GM19463 (cell line): Measurements from ENCODE around the gene CITED2.
"Not testable (repeated sequence)": the region's sequence is repeated elsewhere in the genome, so short reads cannot be mapped to it uniquely, and the experiment has no call there.

Experiments
- ATAC-seq: cut with Tn5 transposase; IDR thresholded peaks from one replicate; pipeline ENCODE4 v1.9.1; 2021; ENCODE audit warnings: mild to moderate bottlenecking, moderate library complexity; ENCODE audit not compliant: unreplicated experiment

Gene CITED2, protein sequence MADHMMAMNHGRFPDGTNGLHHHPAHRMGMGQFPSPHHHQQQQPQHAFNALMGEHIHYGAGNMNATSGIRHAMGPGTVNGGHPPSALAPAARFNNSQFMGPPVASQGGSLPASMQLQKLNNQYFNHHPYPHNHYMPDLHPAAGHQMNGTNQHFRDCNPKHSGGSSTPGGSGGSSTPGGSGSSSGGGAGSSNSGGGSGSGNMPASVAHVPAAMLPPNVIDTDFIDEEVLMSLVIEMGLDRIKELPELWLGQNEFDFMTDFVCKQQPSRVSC

DNA sequence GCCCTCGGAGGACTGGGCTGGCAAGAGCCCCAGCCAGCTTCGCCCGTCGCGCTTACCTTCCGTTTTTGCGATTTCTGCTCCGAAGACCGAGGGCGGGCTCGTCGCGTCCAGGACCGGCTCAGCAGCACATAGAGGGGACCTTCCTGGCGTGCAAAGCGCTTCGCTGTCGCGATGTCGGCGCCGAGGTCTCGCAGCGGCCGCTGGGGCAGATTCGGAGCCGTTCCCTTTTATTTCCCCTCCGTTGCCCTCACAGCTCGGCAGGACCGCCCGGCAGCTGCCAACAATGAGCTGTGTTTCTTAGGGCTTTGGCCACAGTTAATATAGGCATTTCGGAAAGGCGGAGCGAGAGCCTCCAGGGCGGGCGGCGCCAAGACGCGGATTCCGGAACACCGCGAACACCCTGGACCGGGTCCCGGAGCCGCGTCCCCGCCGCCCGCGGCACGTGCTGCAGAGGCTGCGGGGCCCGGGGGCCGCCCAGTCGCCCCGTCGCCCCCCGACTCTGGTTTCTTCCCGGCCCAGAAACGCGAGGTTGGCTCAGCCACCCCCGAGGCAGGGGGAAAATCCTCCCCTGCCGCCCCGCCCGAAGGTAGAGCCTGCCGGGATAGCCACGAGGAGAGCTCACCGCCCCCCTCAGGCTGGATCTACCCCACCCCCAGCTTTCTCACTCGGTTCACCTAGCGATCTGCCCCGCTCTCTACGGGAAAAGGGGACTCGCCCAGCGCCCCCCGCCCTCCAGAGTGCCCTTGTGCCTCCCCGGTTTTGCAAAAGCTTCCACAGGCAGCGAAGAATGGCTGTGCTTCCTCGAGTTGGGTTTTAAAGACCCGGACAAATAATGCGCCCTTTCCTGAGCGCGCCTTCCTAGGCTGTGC lies at the start of gene CITED2:
Gene CITED2 (minus strand): TSS at position 292 of the 869 bp plus-strand sequence. CDS start 704 bp downstream, outside the sequence.
- ATAC-seq: peak; percentile 56

DNA sequence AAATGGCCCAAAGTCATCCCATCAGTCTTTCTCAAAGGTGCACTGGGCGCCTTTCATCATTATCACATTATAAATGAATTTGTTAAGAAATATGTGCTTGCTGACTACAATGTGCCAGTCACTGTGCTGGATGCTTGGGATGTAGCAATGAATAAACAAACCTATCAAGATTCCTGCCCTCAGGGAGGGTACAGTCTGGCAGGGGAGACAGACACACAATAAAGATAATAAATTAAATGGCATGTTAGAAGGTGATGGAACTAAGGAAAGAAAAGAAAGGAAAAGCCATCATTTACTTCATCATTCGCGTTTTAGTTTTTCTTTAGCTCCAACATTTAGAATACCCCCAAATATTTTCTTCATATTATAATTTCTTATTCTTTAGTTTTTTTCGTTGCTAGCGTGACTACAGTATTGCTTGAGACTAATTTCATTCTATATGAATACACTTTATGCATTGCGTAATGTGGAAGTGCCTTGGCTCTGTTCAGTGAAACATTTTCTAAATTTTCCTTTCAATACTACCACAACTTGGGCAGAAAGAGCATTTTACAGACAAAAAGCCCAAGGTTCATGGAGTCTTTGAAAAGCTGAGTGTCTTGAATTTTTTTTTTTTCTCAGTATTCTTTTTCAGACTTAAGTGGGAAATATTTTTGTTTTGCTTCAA lies 48.7 kb upstream of the CITED2 start:
- ATAC-seq: no peak

DNA sequence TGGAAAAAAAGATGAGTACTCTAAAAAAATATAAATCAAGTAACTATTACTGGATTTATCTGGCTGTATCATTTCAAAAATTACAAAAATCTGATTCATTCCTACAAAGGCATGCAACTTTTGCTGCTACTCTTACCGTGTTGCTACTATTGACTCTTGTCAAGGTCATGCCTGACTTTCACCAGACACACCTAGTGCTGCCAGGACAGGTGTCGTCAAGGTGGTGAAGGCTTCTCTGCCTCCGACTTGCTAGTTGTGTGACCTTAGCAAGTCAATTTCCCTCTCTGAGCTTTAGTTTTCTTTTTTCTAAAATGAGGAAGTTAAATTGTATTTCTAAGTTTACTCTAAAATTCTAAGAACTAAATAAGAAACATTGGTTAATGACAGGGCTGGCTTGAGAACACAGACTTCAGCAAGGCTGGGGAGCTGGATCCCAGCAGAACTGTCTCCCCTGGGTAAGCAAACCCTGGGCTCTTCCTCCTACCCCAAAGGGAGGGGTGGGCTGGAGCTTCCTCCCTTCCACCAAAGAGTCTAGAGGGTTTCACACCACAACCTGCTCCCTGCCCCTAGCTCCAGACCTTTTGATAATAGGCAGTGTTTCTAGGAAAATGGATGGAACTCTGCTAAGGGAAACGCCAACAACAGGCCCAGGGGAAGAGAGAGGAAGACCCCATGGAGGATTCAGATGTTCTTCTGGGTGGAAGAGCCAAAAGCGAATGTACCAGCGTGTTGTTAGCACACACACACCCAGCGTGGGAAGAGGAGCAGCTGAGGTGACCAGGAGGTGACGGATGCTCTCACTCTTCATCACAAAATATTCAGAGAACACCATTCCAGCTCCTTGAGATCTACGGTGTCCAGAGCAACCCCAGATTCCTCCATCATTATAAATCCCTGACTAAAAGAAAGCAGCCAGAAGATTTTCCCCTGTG lies 47.9 kb upstream of the CITED2 start:
- ATAC-seq: no peak

DNA sequence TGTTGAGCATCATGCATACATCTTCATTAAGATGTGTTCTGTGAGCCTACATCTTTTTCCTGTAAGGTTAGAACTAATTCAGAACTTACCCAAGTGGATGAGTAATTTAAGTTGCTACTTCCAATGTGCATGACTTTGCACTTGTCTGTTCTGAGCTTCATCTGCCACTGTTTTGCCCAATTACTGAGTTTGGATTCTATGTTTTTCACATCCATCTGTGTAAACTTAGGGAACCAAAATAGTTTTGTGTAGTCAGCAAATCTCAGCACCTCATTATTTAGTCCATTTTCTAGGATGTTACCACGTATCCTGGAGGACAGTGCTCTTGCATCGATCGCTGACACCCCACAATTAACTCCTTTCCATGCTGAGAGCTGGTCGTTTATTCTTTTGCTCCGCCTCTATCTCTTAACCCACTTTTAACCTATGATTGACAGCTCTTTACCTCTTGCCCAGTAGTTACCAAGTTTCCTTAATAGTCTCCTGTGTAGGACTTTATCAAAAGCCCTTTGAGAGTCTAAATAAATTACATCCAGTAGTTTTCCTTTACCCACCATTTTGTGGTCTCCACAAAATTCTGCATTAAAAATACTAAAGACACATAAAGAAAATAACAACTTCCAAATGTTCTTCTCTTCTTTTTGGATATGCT lies 44.2 kb upstream of the CITED2 start:
- no peak for ATAC-seq

DNA sequence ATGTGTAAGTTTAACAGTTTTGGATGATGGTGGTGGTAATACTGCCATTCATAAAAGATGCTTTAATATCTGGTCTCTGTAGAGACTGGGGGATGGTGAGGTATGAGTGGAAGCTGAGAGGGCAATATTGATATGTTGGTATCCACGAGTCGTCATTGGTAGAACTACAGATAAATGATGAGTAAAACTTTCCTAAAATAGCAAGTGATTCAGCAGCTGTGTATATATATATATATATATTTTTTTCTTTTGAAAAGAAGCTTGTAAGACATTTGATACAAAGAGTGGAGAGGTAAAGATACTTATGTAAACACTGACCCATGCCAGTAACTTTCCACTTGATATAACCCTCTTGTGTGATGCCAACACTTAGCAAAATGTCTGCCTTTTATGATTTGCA lies 41.7 kb upstream of the CITED2 start:
- ATAC-seq: no peak

DNA sequence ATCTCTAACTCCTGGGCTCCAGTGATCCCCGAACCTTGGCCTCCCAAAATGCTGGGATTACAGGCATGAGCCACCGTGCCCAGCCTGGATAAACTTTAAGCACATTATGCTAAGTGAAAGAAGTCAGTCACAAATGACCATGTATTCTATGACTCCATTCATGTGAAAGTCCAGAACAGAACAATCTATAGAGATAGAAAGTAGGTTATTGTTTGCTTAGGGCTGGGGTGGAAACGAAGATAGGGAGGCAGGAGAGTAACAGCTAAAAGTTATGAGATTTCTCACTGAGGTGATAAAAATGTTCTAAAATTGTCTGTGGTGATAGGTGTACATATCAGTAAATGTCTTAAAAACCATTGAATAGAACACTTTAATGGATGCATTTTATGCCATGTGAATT lies 40.9 kb upstream of the CITED2 start:
- ATAC-seq: no peak

DNA sequence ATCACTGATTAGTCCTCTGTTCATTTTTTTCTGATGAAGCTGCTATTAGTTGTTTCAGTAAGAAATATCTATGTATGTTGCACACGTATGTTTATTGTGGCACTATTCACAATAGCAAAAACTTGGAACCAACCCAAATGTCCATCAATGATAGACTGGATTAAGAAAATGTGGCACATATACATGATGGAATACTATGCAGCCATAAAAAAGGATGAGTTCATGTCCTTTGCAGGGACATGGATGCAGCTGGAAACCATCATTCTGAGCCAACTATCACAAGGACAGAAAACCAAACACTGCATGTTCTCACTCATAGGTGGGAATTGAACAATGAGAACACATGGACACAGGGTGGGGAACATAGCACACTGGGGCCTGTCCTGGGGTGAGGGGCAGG lies 37.7 kb upstream of the CITED2 start:
- ATAC-seq: not testable (repeated sequence)

DNA sequence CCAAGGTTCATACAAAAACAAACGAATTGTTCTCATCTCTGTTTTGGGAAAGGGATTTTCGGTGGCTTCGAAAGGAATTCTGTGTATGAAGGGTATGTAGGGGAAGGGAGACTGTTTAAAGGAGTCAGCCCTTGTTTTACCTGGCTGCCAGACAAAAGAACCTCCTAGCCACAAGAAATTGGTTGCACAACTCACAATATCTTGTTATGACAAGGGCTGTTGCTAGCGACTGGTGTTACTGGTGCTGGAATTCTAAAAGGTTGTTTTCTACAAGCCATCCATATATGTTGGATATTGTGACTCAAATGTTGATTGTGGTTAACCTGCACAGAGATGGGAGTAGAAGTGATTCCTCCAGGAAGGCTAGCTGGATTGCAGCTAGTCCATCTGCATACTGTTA lies 34.6 kb upstream of the CITED2 start:
- no peak for ATAC-seq

DNA sequence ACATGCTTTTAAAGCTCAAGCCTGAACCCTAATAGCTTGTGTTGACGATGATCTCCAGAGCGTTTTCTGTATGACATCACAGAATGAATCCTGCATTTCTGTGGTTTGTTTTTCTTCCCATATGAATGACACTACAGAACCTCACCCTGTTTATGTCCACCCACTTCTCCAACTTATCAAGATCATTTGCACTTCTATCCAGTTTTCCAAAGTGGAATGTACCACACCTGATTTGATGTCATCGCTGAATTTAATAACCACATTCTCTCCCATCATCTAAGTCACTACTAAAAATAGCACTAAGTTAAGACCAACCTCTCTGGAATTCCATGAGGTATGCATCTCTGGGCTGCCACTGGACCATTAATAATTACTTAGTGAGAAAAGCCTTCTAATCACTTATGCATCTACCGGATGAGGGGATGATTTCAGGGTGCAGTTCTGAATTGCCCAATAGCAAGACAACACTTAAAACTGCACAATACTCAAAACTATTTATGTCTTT lies 33.3 kb upstream of the CITED2 start:
- no peak for ATAC-seq

DNA sequence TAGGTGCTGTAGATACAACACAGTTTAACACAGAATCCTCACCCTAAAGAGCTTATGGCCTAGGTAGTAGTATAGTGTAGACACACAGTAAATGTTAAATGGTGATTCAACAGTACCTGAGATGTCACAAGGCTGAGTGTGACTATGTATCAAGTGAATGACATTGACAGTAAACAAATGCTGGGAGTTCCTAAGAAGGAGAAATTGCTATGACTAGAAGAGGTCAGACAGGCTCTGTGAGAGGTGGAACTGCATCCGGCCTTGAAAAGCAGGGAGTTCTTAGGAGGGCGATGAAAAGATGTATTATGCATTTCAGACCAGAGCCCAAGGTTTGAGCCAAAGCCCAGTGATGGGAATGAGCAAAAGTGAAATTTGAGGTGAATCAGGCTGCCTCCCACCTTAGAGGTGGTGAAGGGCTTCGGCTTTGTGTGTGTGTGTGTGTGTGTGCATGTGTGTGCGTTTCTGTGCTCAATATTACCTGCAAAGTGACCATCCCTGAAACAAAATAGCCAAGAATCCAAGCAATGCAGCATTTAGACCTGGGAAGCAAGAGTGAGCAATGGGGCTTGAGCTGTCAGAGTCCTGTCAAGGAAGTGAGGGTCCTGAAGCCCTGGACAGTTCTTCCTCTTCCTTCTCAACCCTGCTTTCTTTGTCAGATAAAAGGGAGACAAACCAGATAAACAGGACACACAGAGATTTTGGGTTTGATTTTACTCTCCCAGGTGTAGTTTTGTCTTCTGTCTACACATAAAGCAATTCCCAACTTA lies 32.3 kb upstream of the CITED2 start:
- ATAC-seq: no peak

DNA sequence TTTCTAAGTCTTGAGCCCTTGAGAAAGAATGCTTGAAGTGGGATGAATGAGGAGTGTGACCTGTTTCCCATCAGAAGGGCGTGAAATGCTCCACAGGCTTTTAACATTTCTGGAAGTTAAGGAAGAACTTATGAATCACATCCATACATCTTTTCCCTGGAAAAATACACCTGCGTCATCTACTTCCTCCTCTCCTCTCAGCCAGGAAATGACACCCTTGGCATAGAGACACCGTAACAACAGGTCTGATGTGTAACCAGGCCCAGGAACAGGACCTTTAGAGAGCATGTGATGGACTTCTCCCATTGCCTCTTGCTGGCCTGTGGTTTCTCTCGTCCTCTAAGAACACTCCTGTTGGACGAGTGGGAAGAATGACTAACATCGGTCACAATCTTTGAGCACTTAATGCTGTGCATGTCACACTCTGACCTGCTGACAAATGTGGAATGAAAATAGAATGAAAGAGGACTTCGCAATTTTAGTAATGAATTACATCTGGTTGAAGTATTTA lies 28.5 kb upstream of the CITED2 start:
- ATAC-seq: no peak

DNA sequence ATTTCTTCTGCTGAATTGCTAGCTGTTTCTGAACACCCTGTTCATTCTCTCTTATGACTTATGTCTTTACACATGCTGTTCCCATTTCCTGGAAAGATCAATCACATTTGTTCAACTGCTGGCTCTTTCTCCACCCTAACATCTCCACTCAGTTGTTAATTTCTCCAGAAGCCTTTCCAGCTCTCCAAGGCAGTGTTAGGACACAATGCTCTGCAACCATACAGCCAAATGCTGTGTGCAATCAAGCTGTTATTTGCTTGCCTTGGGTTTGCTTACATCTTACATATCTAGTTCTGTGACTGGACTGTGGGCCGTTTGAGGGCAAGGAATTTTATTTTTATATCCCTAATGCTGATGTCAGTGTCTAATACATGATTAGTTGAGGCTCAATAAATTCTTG lies 24.2 kb upstream of the CITED2 start:
- ATAC-seq: no peak

DNA sequence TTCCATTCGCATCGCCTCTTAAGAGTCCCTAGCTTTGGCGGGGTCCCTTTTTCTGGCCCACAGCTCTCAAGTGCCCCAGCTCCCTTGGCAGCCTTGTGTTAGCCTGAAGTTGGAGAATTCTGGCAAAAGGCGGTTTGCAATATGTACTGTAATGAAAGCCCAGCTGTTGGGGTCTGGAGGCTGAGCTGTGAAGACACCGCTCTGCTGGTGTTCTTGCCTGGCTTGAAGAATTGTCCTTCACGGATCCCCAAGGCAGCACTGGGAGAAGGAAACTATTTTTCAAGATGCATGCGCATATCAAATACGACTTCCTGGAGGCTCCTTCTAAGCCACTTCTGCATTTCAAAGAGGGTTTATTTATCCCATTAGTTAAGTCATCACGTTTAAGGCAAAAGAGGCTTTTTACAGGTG lies 21.4 kb upstream of the CITED2 start:
- ATAC-seq: no peak

DNA sequence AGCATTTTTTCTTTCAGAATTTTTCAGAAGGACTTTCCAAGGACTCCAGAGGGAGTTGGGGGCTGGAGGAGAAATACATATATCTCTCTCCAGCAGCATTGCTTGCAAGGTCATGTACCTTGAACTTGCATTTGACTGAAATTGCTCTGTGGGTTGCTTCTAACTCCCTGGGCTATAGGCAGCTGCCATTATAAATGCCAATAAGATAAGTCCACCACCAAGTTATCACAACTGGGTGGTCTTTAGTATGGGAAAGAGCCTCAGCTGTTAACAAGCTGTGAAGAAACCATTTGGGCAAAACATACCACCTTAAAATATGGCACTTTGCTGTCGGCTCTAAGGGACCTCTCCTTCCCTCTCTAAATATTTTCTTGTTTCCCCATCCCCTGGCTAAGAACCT lies 20.9 kb upstream of the CITED2 start:
- no peak for ATAC-seq

DNA sequence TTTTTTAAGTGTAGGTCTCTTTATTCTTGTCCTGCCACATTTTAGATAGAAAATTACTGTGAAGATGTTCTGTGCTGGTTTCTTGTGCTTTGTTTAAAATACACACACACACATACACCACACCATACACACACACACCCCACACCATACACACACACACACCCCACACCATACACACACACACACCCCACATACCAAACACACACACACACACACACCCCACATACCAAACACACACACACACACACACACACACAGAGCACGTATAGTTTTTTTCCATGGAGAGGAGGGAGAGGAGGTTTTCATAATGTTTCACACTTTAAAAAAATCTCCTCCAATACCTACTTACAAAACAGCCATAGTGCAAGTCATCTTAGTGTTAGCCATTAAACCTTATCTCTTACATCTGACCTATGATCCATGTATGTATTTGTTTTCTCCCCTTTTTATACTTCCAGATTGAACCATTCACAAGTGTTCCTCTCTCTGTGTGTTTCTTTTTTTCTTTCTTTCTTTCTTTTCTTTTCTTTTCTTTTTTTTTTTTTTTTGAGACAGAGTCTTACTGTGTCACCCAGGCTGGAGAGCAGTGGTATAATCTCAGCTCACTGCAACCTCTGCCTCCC lies 19.7 kb upstream of the CITED2 start:
- ATAC-seq: no peak

DNA sequence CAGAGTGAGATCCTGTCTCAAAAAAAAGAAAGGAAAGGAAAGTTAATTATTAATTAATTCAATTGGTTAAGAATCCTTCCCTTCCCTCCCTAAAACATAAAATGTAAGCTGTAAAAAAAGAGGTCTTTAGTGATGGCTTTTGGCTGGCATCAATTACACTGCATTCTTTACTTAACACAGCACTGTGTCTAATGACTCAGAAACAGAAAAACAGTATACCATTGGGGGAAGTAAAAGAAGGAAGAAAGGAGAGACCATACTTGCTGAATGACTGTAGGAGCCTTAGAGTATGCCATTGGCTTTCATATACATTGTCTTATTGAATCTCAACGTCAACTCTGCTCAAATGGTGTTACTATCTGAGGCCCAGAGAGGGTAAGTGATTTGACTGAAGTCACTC lies 18.3 kb upstream of the CITED2 start:
- peak; percentile 96 for ATAC-seq

DNA sequence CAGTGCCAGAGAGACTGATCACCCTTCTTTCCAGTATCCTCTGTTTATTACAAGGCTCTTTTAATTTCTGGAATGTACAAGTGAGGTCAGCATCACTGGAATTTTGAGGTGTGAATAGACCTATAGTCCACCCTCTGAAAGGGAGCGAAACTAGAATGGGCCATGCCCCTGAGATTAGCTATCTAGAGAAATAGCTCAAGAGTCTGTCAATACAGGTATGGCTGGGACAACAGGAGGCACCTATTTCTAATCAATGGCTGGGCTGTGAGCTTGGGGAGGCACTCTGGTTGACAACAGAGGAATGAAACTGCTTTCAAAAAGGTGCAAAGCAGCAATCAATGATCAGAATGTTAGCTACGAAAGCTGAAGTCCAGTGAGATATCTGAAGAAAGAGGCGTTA lies 17.3 kb upstream of the CITED2 start:
- ATAC-seq: no peak

DNA sequence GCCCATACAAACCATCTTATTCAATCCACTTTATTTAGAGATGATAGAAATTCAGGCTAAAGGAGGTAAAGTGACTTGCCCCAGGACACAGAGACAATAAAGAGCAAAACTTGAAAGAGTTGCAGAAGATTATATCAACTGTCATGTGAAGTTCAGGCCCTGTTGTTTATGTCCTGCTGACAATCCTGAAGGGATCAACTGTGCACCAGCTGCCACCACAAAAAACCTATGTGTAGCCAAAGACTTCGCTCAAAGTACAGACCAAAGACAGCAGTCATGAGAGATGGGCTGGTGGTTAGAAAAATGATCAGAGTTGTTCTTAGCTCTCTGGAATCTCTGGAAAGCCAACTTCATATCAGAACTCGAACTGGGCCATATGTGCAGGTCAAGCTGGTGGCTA lies 16.0 kb upstream of the CITED2 start:
- no peak for ATAC-seq

DNA sequence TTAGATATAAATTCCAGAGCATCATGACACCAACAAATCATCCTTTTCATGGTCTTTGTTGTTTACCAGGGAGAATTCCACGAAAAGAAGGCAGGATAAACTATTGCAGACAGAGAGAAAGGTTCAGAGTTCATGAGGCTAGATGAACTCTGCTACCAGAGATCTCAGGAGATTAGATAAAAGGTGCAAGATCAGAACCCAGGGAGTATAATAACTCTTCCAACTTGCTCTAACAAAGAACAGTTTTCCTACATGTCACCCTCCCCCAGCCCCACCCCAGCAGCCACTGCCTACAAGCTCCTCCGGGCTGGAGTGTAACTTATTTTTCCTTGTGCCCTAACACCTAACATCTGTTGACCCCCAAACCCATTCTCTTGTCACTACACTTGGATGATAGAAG lies 13.9 kb upstream of the CITED2 start:
- no peak for ATAC-seq
